HG02623 (cell line): ENCODE results near the gene SPATA20.

Experiments
- ATAC-seq: cut with Tn5 transposase; IDR thresholded peaks from one replicate; pipeline ENCODE4 v1.9.1; 2021; ENCODE audit warnings: moderate library complexity; ENCODE audit not compliant: unreplicated experiment

Gene SPATA20

DNA sequence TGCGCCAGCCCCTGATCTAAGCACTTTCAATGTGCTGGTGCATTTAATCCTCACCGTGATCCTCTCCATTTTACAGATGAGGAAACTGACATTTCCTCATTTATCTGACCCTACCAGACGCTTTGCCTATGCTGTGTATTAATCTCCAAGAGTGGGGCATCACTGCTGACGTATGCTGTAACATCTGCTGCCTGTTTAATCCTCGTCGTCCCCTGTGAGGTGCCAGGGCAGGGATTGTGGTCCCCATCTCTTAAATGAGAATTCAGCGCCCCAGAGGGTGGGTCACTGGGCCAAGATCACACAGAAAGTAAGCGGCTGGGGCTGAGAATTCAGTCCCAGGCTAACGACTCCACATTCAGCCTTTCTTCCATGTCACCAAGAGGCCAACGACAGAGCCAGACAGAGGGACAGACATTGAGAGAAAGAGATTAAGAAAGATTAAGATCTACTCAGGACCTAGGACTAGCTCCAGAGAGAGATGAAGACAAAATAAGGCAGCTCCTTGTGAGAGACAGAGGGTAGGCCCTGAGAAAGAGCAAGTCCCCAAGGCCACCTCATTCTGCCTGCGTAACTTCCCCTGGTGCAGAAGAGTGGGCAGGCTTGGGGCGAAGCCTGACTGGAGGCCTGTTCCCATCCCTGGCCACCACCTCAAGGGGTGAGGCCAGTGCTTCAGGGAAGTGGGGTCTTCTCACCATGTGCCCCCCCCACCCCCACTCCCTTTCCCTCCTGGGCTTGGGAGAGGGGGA, 27.1 kb downstream of the SPATA20 start:
- ATAC-seq, result no peak

DNA sequence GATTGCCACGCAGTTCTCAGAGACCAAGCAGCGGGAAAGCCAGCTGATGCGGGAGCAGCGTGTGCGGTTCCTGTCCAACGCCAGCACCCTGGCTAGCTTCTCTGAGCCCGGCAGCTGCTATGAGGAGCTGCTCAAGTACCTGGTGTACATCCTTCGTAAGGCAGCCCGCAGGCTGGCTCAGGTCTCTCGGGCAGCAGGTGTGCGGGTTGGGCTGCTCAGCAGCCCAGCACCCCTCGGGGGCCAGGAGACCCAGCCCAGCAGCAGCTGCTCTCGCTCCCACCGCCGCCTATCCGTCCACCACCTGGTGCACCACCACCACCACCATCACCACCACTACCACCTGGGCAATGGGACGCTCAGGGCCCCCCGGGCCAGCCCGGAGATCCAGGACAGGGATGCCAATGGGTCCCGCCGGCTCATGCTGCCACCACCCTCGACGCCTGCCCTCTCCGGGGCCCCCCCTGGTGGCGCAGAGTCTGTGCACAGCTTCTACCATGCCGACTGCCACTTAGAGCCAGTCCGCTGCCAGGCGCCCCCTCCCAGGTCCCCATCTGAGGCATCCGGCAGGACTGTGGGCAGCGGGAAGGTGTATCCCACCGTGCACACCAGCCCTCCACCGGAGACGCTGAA, 28.7 kb downstream of the SPATA20 start:
- no peak for ATAC-seq

DNA sequence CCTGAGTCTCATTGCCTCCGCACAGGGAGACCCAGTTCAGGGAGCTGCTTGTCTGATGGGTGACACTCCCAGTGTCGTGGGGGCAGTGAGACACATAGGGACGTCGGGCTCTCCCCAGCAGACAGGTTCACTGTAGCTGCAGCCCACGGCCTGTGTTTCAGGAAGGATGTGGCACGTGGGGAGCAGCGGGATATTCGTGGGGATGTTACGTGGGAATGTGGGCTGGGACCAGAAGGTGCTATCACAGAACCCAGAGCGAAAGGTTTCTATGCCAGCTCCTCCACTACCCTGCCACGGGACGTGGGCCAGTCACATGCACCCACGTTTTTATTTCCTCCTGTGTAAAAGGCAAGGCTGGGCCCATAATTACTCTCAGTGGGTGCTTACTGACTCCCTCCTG, 29.9 kb downstream of the SPATA20 start:
- ATAC-seq, result no peak

DNA sequence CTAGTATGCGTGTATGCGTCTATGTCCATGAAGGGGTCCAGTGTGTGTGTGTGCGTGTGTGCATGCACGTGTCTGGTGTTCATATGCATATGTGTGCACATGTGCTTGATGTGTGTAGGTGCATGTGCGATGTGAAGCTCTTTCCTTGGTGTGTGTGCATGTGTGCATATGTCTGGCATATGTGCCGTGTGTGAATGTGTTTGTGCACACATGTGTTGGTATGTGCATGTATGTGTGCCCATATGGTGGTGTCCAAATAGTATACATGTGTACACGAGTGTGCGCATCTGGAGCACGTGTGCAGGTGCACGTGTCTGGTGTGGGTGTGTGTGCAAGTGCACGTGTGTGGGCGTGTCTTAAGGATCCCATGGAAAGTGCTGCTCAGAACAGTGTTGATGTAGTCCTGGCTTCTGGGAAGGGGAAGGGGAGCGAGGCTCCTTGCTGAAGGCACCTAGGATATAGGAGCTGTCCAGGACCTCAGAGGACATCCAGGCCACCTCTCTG, 30.5 kb downstream of the SPATA20 start:
- ATAC-seq, result no peak

DNA sequence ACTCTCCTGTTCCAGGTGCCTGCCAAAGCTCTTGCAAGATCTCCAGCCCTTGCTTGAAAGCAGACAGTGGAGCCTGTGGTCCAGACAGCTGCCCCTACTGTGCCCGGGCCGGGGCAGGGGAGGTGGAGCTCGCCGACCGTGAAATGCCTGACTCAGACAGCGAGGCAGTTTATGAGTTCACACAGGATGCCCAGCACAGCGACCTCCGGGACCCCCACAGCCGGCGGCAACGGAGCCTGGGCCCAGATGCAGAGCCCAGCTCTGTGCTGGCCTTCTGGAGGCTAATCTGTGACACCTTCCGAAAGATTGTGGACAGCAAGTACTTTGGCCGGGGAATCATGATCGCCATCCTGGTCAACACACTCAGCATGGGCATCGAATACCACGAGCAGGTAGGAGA, 31.2 kb downstream of the SPATA20 start:
- no peak for ATAC-seq

DNA sequence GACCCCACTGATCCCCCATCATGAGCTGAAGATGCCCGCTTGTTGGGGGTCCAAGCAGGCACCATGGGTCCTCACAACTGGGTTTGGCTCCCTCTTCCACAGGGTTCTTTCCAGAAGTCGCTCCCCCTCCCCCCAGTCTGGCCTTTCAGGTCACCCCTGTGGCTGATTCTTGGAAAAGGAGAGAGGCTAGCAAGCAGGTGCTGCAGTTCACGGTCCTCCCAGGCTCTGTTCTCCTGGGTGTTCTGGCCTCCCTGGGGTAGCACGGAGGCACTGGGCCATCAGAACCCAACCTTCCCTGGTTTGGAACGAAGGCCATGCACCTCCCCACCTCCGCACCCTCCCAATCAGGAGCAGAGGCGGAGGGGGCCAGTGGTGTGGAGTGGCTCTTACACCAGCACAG, 32.4 kb downstream of the SPATA20 start:
- no peak for ATAC-seq

DNA sequence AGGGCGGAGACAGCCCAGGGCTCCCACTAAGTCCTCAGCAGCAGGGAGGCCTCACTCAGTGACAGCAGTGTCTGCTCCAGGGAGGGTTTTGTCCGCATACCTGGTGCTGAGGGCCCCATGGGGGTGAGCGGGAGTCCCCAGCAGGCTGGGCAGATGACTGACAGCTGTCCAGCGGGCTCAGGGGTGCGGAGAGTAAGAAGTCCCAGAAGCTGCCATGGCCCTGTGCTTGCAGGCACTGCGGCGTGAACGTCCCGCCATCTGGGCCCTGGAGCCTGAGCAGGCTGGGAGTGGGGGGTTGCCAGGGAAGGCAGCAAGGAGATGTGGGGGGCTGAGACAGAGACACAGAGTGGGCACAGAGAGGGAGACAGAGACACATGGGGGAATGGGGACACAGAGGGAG, 33.7 kb downstream of the SPATA20 start:
- no peak for ATAC-seq

DNA sequence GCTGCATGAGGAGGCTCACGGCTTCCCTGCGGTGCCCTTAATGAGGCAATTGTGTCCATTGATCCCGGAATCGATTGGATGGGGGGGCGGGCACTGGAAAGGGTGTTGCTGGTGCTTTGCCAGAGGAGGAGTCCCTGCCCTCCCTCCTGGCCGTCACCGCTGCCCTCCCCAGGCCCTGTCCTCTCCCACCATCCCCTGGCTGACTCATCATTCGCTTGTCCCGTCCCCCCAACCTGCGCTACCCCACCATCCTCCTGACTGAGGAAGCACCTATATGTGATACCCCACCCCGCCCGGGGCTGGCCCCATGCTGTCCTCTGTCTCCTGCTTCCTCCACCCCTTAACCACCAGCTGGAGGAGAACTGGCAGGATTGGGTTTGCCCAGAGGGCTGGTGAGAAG, 34.3 kb downstream of the SPATA20 start:
- no peak for ATAC-seq

DNA sequence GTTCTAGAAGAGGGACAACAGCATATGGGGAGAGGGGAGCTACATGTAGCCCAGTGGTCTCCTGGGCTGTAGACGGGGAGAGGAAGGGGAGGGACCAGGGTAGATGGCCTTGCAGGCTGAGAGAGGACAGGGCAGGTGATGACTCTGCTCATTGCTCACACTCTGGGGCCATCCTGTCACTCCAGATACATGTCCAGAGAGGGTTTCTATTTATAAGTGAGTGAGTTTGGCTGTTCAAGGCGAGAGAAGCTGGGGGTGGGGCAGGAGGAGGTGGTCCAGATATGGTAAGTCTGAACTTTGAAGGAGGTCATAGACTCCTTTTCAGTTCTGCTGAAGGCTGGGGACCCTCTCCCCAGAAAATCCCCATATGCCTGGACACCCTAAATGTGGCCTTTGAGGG, 35.8 kb downstream of the SPATA20 start:
- no peak for ATAC-seq

DNA sequence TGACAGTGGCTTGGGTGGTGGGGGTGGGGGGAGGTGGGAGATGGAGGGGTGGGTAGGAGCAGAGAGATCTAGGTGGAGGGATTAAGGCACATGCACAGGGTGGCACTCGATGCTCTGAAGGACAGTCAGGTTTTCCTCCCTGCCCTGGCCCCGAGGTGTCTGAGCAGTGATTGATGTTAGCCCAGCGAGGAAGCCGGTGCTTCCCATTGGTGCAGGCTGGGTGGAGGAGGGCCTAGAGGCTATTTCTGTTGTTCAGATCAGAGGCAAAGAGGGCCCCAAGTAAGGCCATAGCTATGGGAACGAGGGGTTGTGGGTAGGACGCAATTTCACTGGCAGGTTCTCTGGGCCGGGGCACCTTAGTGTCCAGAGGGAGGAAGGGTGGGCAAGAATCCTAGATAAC, 36.7 kb downstream of the SPATA20 start:
- no peak for ATAC-seq

DNA sequence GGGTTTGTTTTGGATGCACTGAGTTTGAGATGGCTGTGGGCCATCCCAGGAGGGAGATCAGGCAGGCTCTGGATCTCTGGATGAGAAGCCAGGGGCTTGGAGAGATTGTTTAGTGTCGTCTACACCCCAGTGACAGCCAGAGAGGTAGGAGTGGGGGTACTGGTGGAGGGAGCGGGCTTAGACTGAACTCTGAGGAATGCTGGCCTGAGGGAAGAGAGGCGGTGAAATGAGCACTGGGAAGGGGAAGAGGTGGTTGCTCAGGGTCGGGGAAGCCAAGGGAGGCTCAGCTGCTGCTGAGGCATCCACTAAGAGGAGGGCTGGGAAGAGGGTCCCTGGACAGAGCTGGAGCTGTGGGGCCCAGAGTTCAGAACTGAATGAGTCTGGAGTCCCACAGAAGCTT, 37.1 kb downstream of the SPATA20 start:
- no peak for ATAC-seq

DNA sequence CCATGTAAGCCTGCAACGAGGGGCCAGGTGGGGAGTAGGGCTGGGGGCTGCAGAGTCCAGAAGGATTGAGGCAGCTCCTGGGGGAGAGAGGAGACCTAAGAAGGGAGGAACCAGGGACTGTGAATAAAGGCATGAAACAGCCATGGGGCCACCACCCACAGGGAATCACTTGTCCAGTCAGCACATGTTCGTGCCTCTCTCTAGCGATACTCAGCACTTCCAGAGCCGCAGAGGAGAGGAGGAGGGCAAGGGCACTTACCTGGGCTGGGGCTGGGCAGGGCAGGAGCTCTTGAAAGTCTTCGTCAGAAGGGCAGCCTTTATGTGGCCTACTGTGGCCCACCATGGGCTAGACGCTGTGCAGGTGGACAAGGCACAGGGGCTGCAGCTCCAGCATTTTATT, 37.8 kb downstream of the SPATA20 start:
- no peak for ATAC-seq

DNA sequence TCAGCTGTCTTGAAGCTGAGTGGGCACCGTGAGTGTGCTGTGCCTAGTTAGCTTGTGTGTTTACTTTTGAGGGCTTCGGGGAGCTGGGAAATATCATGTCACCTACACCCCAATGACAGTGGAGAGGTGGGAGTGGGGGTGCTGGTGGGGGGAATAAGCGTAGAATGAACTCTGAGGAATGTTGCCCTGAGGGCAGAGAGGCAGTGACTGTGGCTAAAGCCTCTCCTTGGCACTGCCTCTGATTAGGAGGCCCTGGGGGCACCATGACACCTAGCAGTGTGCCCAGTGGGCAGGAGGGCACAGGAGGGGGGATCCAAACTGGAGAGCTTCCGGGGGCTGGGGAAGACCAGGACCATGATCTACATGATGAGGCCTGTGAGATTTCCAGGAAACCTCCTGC, 38.4 kb downstream of the SPATA20 start:
- no peak for ATAC-seq

DNA sequence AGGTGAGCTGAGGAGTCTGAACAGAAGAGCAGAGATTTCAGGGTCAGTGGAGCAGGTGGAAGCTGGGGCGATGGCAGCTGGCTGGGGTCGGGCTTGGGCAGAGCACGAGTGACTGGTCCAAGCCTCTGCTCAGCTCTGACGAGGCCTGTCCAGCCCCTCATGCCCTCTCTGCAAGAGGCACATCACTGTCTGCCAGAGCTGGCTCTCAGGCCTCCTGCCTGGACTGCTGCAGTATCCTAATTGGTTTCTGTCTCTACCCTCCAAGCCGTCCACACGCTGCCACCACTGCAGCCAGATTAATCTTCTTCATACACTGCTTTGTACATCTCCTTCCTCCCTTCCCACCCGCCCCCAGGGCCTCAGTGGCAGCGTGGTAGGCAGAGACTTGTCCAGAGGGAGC, 38.9 kb downstream of the SPATA20 start:
- no peak for ATAC-seq

DNA sequence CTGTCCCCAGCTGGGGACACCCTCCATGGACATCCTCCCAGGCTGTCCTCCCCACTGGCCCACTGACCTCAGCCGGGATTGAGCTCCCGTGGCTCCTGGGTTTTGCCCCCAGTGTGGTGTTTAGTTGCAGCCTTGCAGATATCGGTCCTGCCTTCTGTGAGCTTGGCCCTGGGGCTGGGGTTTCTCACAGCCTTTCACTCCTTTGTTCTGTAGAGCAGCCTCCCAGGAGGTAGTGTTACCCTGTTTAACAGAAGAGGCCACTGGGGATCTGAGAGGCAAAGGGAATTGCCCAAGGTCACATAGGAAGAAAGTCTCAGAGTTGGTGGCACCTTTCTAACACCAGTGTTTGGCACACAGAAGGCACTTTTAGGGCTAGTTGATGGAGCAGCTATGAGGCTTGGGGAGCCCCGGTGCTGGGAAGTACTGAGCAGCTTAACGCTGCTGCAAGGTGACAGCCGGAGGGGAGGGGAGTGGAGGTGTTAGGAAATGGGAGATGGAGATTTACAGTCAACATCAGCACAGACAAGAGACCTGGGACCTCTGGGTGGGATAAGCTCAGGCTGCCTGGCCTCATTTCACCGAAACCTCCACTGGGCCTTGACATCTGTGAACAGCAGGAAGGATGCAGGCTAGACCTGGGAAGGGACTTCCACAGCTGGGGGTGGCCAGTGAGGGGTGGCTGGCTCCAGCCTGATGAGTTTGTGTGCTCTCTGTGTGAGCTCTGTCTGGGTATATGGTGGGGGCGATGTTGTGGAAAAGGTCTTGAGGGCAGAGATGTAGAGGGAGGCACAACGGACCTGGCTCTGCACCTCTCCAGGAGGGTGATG, 39.7 kb downstream of the SPATA20 start:
- no peak for ATAC-seq

DNA sequence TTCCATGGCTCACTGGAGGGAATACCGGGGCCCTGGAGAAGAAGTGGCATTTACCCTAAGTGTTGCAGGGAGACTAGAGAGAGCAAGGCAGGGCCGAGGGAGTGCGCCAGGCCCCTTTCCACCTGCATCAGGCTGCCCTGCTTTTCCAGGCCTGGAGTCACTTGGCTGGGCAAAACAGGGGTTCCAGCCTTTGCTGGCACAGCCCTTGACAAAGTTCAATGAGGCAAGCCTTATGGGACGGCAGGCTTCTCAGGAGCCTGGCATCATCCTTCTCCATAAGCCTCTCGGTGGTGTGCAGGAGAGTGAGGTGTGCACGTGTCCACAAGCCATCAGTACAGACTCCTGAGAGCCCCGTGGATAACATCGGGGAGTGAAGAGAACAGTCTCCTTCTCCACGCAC, 40.6 kb downstream of the SPATA20 start:
- no peak for ATAC-seq

DNA sequence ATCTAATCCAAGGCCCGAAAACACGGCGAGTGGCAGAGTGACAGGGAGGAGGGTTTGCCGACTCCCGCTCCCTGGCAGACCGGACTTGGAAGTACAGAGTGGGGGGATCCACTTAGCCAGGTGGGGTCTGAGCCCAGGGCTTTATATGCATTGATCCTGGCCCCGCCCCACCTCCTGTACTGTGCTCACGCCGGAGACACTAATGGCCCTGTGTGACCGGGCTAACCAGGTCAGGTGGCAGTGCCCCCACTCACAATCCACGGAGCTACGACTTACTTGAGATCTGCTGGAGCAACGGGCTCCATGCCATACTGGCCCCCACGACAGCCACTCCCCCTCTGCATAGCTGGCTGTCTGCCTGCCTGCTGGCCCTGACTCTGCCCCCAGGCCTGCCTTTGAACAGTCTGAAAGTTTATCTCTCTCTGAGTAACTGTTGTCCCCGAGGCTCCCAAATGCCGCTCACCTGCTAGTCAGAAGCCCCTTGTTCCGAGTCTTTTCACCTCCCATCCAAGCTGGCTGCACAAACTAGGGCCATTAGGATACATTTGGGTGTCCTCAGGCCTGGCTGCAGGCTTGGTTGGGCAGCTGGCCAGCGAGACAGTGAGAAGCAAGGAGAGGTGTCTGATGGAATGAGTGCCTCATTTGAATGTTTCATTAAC, 41.5 kb downstream of the SPATA20 start:
- no peak for ATAC-seq

DNA sequence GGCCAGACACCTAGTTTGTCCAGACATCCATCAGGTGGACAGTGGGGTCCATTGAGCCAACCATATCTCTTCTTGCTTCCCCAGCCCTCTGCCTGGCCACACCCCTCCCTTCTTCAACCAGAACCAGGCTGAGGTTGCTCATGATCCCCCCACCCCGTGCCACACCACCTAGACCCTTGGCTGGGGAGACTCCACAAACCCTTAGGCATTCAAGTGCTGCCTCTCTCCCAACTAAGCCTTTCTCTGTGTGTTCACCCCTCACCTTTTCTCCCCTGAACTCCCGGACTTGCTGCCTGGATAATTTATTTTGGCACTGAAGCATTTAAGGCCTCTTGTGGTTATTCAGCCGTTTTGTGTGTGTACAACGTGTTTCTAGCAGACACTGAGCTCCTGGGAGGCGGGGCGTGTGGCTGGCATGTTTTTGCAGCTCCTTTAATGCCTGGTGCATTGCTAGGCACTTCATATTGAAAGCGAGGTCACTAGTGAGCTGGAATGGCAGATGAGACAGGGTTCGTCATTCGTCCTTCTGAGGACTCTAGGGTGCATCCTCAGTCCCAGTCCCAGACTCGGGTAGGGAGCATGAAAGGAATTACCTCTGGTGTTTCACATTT, 42.2 kb downstream of the SPATA20 start:
- ATAC-seq, result no peak

DNA sequence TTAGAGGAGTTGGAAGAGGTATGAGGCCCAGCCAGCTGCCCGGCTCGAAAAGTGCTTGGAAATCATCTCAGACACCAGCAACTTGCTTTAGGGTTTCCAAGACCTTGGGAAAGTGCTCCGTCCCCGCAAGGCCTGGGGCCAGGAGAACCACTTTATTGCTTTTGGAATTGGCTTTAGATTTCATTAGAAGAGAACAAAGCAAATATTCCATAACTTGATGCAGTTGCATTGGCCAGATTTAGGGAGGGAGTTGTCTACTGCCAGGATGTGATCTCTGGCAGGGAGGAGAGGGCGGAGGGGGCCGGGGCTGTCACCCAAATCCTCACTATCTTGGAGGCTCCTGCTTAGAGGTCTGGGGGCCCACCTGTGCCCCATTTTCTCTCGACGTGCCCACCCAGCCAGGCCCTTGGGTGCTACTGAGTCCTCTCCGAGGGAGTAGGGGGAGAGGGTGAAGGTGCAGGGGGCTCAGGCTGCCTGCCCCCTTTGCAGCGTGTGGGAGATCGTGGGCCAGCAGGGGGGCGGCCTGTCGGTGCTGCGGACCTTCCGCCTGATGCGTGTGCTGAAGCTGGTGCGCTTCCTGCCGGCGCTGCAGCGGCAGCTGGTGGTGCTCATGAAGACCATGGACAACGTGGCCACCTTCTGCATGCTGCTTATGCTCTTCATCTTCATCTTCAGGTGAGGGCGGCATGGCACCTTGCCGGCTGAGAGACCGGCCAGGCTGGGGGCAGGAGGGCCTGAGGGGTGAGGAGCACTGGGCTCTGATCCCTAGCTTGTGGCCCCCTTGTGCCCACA, 44.2 kb downstream of the SPATA20 start:
- ATAC-seq, result no peak

DNA sequence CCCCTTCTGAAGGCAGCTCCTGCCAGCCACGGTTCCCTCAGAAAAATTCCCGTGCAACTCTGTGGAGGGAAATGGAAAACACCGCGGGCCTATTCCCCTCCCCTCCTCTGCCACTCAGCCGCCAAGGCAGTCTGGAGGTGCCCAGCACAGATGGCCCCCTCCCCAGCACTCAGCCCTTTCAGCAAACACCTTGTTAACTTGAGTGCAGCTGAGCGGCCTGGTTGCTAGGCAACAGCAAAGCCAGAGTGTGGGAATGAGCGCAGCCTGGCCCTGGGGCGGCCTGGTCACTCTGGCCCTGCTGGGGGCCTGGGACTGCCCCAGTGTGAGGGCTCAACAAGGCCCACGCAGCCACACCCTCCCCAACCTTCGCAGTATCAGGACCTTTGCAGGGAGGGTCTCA, 46.3 kb downstream of the SPATA20 start:
- ATAC-seq, result no peak
